ENCODE data around the gene PC.

The PC gene

GRCh38 chr11:66904561-66904960 lies 53.6 kb downstream of the PC start:
- H3K4me1 ChIP-seq (ENCODE audit: control insufficient read depth, insufficient read depth, low read depth, low read length): peaks cover 30% of the 10 kb centered on the region
- H3K4ac ChIP-seq (ENCODE audit: low read depth in 1 of 2, low read length in 2 of 2): no peak overlapping the region
- H3K9me3 ChIP-seq (ENCODE audit: control insufficient read depth, low read length): no peaks in the 10 kb centered on the region
- H2BK15ac ChIP-seq (ENCODE audit: low read depth, poor library complexity, severe bottlenecking): no peak overlapping the region
- WGBS: 79% methylated on average over 5 of the region's 6 CpGs
- no peak overlapping the region for H3K18ac ChIP-seq (ENCODE audit: low read depth in 1 of 2, low read length in 2 of 2)
- H2BK12ac ChIP-seq (ENCODE audit: low read length in 2 of 2): no peak overlapping the region
- H3K27ac ChIP-seq (ENCODE audit: low read length, poor library complexity, severe bottlenecking): no peak overlapping the region
- no peak overlapping the region for H2AK5ac ChIP-seq (ENCODE audit: low read length, severe bottlenecking)
- H2AFZ ChIP-seq (ENCODE audit: low read depth, low read length): no peak overlapping the region
- H3K36me3 ChIP-seq (ENCODE audit: control insufficient read depth in 1 of 2, insufficient read depth in 2 of 2, low read depth in 1 of 2, low read length in 2 of 2): peaks cover 0 to 5% of the 10 kb centered on the region in 2 experiments
- no peak overlapping the region for H2BK5ac ChIP-seq (ENCODE audit: low read depth, low read length, poor library complexity, severe bottlenecking)
- no peak overlapping the region for H3K4me3 ChIP-seq (ENCODE audit: insufficient read depth in 1 of 2, low read depth in 1 of 2, low read length in 2 of 2)
- no peak overlapping the region for H4K91ac ChIP-seq (ENCODE audit: low read length)
- H3K14ac ChIP-seq (ENCODE audit: low read length in 2 of 2): no peak overlapping the region
- peaks cover 3% of the 10 kb centered on the region for H3K79me1 ChIP-seq (replicated peaks; ENCODE audit: low read length, poor library complexity, severe bottlenecking)
- H2BK120ac ChIP-seq (ENCODE audit: low read depth, low read length): no peak overlapping the region
- no peak overlapping the region for H4K8ac ChIP-seq (ENCODE audit: low read length)
- H3K27me3 ChIP-seq (ENCODE audit: control insufficient read depth in 1 of 2, insufficient read depth in 1 of 2, low read length in 2 of 2): no peaks in the 10 kb centered on the region
- H3K23ac ChIP-seq (ENCODE audit: low read length in 2 of 2): no peak overlapping the region
- no peak for DNase-seq
- no peak overlapping the region for H3K9ac ChIP-seq (ENCODE audit: low read length)
- H3K4me2 ChIP-seq (ENCODE audit: low read length, poor library complexity, severe bottlenecking): no peak overlapping the region

GRCh38 chr11:66904055-66904454 lies 54.1 kb downstream of the PC start:
- H3K27ac ChIP-seq (ENCODE audit: low read length, poor library complexity, severe bottlenecking): no peak overlapping the region
- no peaks in the 10 kb centered on the region for H3K36me3 ChIP-seq (ENCODE audit: control insufficient read depth in 1 of 2, insufficient read depth in 2 of 2, low read depth in 1 of 2, low read length in 2 of 2)
- no peak overlapping the region for H2AFZ ChIP-seq (ENCODE audit: low read depth, low read length)
- no peaks in the 10 kb centered on the region for H3K27me3 ChIP-seq (ENCODE audit: control insufficient read depth in 1 of 2, insufficient read depth in 1 of 2, low read length in 2 of 2)
- no peak overlapping the region for H2BK12ac ChIP-seq (ENCODE audit: low read length in 2 of 2)
- no peak for DNase-seq
- no peak overlapping the region for H2BK120ac ChIP-seq (ENCODE audit: low read depth, low read length)
- H4K8ac ChIP-seq (ENCODE audit: low read length): no peak overlapping the region
- H4K91ac ChIP-seq (ENCODE audit: low read length): no peak overlapping the region
- H3K79me1 ChIP-seq (replicated peaks; ENCODE audit: low read length, poor library complexity, severe bottlenecking): peaks cover 3% of the 10 kb centered on the region
- H3K9ac ChIP-seq (ENCODE audit: low read length): no peak overlapping the region
- no peak overlapping the region for H2BK5ac ChIP-seq (ENCODE audit: low read depth, low read length, poor library complexity, severe bottlenecking)
- WGBS: 91% methylated on average over 3 of the region's 3 CpGs
- no peak overlapping the region for H2AK5ac ChIP-seq (ENCODE audit: low read length, severe bottlenecking)
- H2BK15ac ChIP-seq (ENCODE audit: low read depth, poor library complexity, severe bottlenecking): no peak overlapping the region
- H3K14ac ChIP-seq (ENCODE audit: low read length in 2 of 2): no peak overlapping the region
- H3K4me3 ChIP-seq (ENCODE audit: insufficient read depth in 1 of 2, low read depth in 1 of 2, low read length in 2 of 2): no peak overlapping the region
- H3K18ac ChIP-seq (ENCODE audit: low read depth in 1 of 2, low read length in 2 of 2): no peak overlapping the region
- H3K4me2 ChIP-seq (ENCODE audit: low read length, poor library complexity, severe bottlenecking): no peak overlapping the region
- H3K4me1 ChIP-seq (ENCODE audit: control insufficient read depth, insufficient read depth, low read depth, low read length): peaks cover 30% of the 10 kb centered on the region
- no peak overlapping the region for H3K4ac ChIP-seq (ENCODE audit: low read depth in 1 of 2, low read length in 2 of 2)
- H3K9me3 ChIP-seq (ENCODE audit: control insufficient read depth, low read length): no peaks in the 10 kb centered on the region
- no peak overlapping the region for H3K23ac ChIP-seq (ENCODE audit: low read length in 2 of 2)

GRCh38 chr11:66902486-66903177 lies 55.6 kb downstream of the PC start:
- Histone ChIP-seq H3K9ac (ENCODE audit: low read length) (no peak overlapping the region), H3K36me3 (ENCODE audit: control insufficient read depth in 1 of 2, insufficient read depth in 2 of 2, low read depth in 1 of 2, low read length in 2 of 2) (no peaks in the 10 kb centered on the region), H2BK15ac (ENCODE audit: low read depth, poor library complexity, severe bottlenecking) (no peak overlapping the region), H3K79me1 (replicated peaks; ENCODE audit: low read length, poor library complexity, severe bottlenecking) (peaks cover 2% of the 10 kb centered on the region), H4K8ac (ENCODE audit: low read length) (no peak overlapping the region), H2AFZ (ENCODE audit: low read depth, low read length) (no peak overlapping the region), H2BK5ac (ENCODE audit: low read depth, low read length, poor library complexity, severe bottlenecking) (no peak overlapping the region), H4K91ac (ENCODE audit: low read length) (no peak overlapping the region), H2BK12ac (ENCODE audit: low read length in 2 of 2) (no peak overlapping the region), H3K27ac (ENCODE audit: low read length, poor library complexity, severe bottlenecking) (no peak overlapping the region), H3K4ac (ENCODE audit: low read depth in 1 of 2, low read length in 2 of 2) (no peak overlapping the region), H3K18ac (ENCODE audit: low read depth in 1 of 2, low read length in 2 of 2) (no peak overlapping the region), H3K4me2 (ENCODE audit: low read length, poor library complexity, severe bottlenecking) (no peak overlapping the region), H2AK5ac (ENCODE audit: low read length, severe bottlenecking) (no peak overlapping the region), H3K4me3 (ENCODE audit: insufficient read depth in 1 of 2, low read depth in 1 of 2, low read length in 2 of 2) (no peak overlapping the region), H3K14ac (ENCODE audit: low read length in 2 of 2) (no peak overlapping the region), H2BK120ac (ENCODE audit: low read depth, low read length) (no peak overlapping the region), H3K4me1 (ENCODE audit: control insufficient read depth, insufficient read depth, low read depth, low read length) (peaks cover 27% of the 10 kb centered on the region), H3K27me3 (ENCODE audit: control insufficient read depth in 1 of 2, insufficient read depth in 1 of 2, low read length in 2 of 2) (no peaks in the 10 kb centered on the region), H3K9me3 (ENCODE audit: control insufficient read depth, low read length) (no peaks in the 10 kb centered on the region), H3K23ac (ENCODE audit: low read length in 2 of 2) (no peak overlapping the region)
- 76% methylated on average over 14 of the region's 15 CpGs for WGBS
- no peak for DNase-seq

GRCh38 chr11:66901964-66902390 lies 56.2 kb downstream of the PC start:
- no peak overlapping the region for H3K4me2 ChIP-seq (ENCODE audit: low read length, poor library complexity, severe bottlenecking)
- no peaks in the 10 kb centered on the region for H3K36me3 ChIP-seq (ENCODE audit: control insufficient read depth in 1 of 2, insufficient read depth in 2 of 2, low read depth in 1 of 2, low read length in 2 of 2)
- H3K4me1 ChIP-seq (ENCODE audit: control insufficient read depth, insufficient read depth, low read depth, low read length): peaks cover 27% of the 10 kb centered on the region
- no peak overlapping the region for H3K4ac ChIP-seq (ENCODE audit: low read depth in 1 of 2, low read length in 2 of 2)
- no peak for DNase-seq
- peaks cover 2% of the 10 kb centered on the region for H3K79me1 ChIP-seq (replicated peaks; ENCODE audit: low read length, poor library complexity, severe bottlenecking)
- no peak overlapping the region for H3K23ac ChIP-seq (ENCODE audit: low read length in 2 of 2)
- H2BK12ac ChIP-seq (ENCODE audit: low read length in 2 of 2): no peak overlapping the region
- H2BK5ac ChIP-seq (ENCODE audit: low read depth, low read length, poor library complexity, severe bottlenecking): no peak overlapping the region
- no peak overlapping the region for H2AFZ ChIP-seq (ENCODE audit: low read depth, low read length)
- H2AK5ac ChIP-seq (ENCODE audit: low read length, severe bottlenecking): no peak overlapping the region
- H3K18ac ChIP-seq (ENCODE audit: low read depth in 1 of 2, low read length in 2 of 2): no peak overlapping the region
- no peak overlapping the region for H3K9ac ChIP-seq (ENCODE audit: low read length)
- H4K8ac ChIP-seq (ENCODE audit: low read length): no peak overlapping the region
- no peak overlapping the region for H3K27ac ChIP-seq (ENCODE audit: low read length, poor library complexity, severe bottlenecking)
- 97% methylated on average over 7 of the region's 7 CpGs for WGBS
- H4K91ac ChIP-seq (ENCODE audit: low read length): no peak overlapping the region
- H3K27me3 ChIP-seq (ENCODE audit: control insufficient read depth in 1 of 2, insufficient read depth in 1 of 2, low read length in 2 of 2): no peaks in the 10 kb centered on the region
- H3K14ac ChIP-seq (ENCODE audit: low read length in 2 of 2): no peak overlapping the region
- no peak overlapping the region for H2BK120ac ChIP-seq (ENCODE audit: low read depth, low read length)
- H3K4me3 ChIP-seq (ENCODE audit: insufficient read depth in 1 of 2, low read depth in 1 of 2, low read length in 2 of 2): no peak overlapping the region
- no peaks in the 10 kb centered on the region for H3K9me3 ChIP-seq (ENCODE audit: control insufficient read depth, low read length)
- no peak overlapping the region for H2BK15ac ChIP-seq (ENCODE audit: low read depth, poor library complexity, severe bottlenecking)
